NCI-H345 treated with DMSO at 0.1 percent for 48 hours (cell line): ENCODE data around the gene INTU.
"Not testable (repeated sequence)": the region's sequence is repeated elsewhere in the genome, so short reads cannot be mapped to it uniquely, and the experiment has no call there.

ENCODE experiments used
- DNase-seq: peaks from one replicate; lab custom pipeline; 2025; ENCODE audit not compliant: unreplicated experiment; lab: John Stamatoyannopoulos, UW

The INTU gene

DNA sequence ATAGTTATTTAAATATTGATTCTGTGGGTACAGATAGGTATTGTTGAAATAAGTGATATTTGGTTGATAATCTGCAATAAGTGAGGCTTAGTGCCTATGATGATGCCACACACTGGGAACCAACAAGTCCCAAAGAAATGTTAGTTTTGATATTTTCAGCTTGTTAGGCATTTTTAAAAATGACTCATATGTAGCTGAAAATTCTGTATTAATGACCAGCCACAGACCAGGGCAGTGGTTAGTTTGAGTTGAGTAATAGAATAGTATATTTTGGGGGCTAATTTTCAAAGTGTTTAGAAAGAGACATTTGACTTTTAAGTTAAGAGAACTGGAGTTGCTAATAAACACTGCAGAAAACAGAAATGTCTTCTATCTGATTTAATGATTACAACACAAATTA, 9.4 kb downstream of the INTU start:
- no peak for DNase-seq

DNA sequence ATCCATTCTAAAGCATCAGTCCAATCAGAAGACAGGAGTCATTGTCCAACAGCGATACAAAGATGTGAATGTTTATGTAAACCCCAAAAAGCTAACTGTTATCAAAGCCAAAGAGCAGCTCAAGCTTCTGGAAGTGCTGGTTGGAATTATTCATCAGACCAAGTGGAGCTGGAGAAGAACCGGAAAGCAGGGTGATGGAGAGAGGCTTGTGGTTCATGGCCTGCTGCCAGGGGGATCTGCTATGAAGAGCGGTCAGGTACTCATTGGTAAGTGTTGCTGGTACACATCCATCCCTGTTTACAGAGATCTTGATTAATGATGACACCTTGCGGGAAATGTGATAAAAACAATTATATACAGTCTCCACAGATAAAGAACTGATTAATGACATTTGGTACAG, 11.0 kb downstream of the INTU start:
- no peak for DNase-seq

DNA sequence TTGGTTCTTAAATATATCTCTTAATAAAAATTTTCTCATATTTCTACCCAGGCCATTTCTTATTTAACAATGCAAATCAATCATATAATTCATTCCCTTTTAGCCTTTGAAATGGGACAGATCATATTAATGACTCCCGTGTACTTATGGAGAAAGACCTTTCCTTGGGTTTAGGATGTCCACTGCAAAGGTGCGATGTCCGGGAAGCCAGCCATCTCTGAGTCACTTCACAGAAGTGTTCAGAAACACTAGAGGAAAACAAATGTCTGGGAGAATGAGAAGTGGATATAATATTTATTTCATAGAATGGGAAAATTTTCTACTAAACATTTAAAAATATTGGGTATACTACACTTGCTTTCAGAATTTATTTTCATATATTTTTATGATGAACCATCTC, 15.3 kb downstream of the INTU start:
- DNase-seq = no peak

GRCh38 chr4:127655590-127655989, 22.8 kb downstream of the INTU start:
- not testable (repeated sequence) for DNase-seq

- no peak for DNase-seq
Measured at GRCh38 chr4:127656047-127656680, 23.4 kb downstream of the INTU start.

- no peak for DNase-seq
Measured at GRCh38 chr4:127660284-127660885, 27.6 kb downstream of the INTU start.

DNA sequence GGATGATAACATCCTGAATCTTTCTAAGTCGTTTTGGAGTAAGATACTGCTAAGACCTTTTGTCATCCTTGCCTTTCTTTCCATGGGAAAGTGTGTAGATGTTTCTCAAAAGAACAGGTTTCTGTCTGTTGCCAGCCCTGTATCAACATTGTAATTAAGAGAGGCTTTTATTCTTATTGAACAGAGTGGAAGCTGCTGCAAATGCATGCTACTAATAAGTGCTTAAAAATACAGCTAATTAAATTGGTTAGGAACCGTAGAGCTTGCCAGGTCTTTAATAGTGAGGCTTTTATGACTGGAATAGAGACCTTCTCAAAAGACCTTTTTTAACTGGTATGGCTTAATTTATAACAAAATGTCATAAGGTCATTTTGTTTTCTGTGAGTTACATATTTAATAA, 34.4 kb downstream of the INTU start:
- no peak for DNase-seq

DNA sequence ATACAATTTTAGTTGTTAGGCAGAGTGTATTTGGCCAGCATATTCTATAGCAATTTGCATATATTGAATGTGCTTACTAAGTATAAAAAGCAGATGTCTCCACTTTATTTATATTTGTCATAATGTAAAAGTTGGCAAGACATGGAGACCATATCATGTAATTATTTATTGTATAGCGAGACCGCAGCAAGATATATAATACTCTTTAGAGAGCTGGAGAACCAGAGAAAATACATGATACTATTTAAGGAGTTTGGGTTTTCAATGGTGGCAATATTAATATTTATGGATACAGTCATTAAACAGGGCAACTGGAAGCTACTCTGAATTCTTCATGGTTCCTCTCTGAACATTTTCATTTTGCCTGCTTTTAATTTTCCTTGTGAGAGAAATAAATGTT, 35.0 kb downstream of the INTU start:
- DNase-seq = no peak

- DNase-seq = no peak
Measured at GRCh38 chr4:127668770-127669169, 36.0 kb downstream of the INTU start.

DNA sequence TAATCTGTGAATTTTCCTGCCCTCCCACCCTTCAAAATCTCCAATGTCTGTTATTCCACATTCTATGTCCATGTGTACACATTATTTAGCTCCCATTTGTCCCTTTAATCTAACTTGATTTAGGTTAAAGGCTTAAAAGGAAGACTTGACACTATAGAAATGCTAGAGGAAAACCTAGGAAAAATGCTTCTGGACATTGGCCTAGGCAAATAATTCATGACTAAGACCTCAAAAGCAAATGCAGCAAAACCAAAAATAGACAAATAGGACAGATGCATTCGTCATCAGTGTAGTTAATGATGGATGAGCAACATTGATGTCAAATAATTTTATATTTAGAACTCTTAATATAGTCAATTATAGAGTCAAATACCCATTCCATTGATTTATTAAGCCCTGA, 36.9 kb downstream of the INTU start:
- DNase-seq = no peak

DNA sequence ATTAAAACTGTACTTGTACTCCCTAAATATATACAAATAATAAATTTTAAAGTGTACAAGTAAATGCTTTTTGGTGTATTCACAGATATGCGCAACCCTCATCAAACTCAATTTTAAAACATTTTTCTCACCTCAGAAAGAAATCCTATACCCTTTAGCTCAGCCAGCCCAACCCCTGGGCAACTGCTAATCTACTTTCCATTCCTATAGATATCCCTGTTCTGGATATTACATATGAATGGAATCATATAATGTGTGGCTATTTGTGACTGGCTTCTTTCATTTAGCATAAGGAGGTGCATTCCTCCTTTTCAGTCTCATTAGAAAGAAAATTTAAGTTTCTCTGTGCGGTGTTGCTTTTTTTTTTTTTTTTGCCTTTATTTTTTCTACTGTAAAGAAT, 39.4 kb downstream of the INTU start:
- no peak for DNase-seq

- no peak for DNase-seq
Measured at GRCh38 chr4:127685292-127685691, 52.5 kb downstream of the INTU start.

DNA sequence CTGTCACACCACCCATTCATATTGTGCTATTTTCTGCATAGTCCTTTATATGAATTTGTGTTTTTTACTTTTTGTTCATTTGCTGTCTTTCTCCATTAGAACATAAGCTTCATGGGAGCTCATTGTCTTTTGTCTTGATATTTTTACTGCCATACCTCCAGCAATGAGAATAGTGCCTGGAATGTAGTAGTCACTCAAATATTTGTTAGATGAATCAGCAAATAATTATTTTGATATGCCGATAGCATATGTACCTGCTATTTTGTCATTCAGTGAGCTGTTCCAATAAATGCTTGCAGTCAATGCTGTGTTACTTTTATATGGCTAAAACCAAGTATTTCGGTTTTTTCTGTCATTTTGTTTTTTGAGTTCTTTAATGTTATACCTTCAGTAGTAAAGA, 53.9 kb downstream of the INTU start:
- DNase-seq = no peak

- DNase-seq = no peak
Measured at GRCh38 chr4:127687580-127687979, 54.8 kb downstream of the INTU start.

DNA sequence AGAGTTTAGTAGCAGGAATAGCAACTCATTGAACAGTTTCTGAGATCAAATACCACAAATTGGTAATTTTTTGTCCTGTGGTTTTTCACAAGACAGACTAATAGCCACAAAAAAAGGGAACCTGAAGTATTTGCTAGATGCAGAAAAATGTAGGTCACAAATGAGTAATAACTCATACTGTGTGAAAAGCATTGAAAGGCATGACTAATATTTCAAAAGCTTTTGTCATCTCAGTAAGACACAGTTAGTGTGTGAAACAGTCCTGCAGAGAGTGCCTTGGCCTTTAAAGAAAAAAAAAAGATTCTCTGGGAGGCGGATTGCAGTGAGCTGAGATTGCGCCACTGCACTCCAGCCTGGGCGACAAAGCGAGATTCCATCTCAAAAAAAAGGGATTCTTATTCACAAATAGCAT, 66.0 kb downstream of the INTU start:
- no peak for DNase-seq

GRCh38 chr4:127708985-127709384, 76.2 kb downstream of the INTU start:
- no peak for DNase-seq

DNA sequence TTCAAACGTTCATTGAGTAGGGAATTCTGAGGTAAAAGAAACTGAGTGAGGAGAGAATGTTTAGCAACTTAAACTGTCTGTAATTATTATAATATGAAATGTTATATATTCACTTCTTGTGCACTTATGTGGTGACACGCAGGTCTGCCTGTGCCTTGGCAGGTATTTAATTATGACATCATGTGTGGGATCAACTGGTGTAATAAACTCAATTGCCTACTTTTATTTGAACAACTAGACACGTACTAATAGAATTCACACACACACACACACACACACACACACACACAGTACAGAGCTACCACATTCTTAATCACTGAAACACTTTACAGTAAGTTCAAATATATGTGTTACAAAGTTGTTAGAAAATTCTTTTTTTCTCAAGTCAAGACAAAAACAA, 76.7 kb downstream of the INTU start:
- DNase-seq = no peak

DNA sequence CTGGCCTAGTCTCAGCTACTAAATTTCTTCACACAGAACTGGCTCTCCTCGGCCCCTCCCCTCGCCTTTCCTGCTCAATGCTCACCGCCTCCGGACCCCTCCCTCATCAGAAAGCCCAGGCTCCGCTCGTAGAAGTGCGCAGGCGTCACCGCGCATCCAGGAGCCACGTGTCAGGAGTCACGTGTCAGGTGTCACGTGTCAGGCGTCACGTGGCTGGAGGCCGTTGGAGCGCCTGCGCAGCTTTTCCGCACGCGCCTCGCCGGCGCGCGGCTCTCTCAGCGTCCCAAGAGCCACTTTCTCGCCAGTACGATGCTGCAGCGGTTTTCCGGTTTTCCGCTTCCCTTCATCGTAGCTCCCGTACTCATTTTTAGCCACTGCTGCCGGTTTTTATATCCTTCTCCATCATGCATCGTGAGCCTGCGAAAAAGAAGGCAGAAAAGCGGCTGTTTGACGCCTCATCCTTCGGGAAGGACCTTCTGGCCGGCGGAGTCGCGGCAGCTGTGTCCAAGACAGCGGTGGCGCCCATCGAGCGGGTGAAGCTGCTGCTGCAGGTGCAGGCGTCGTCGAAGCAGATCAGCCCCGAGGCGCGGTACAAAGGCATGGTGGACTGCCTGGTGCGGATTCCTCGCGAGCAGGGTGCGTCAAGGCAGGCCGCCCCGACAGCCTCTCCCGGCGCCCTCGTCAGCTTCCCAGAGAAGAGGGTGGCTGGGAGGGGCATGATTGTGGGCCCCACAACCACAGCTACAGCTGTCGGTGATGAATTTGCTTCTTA, 97.6 kb downstream of the INTU start, which contains the start of gene SLC25A31:
SLC25A31 (plus strand) TSS at position 259 of the 772 bp plus-strand sequence; CDS start at position 405, 146 bp downstream.
- DNase-seq = no peak

GRCh38 chr4:127731406-127731805, 98.6 kb downstream of the INTU start:
- no peak for DNase-seq

- peak; percentile 26 for DNase-seq
Measured at GRCh38 chr4:127732623-127733328, 100.0 kb downstream of the INTU start.

GRCh38 chr4:127734976-127735375, 102.2 kb downstream of the INTU start:
- DNase-seq = no peak

DNA sequence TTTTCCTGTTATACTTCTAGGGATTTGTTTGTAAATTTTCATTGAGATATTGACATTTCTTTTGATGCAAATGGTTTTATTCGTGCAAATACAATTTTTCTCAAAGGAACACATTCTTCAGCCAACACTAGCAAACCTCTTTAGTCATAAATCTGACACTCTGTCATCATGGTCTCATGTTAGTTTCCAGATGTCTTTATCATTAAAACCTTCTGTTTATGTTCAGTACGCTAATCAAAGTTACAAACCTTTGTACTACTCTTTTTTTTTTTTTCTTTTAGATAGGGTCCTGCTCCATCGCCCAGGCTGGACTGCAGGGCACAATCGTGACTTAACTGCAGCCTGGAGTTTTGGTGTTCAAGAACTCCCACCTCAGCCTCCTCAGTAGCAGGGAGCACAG, 104.5 kb downstream of the INTU start:
- DNase-seq = no peak
